Glomerular endothelial cell (primary cell): Measurements from ENCODE around the gene SRPK1. TPM values are rescaled to one million over a fixed set of nuclear protein-coding genes. Genes with fewer than 3 reads are reported as not detected.

Experiments used
- DNase-seq: peaks from one replicate; pipeline ENCODE4 v3.0.0-alpha.2; 2011; ENCODE audit warnings: low read depth, low spot score; ENCODE audit errors: extremely low read depth
- total RNA-seq: library from RNA; depleted of rRNA; stranded (reverse); fragments of >200 nt; gene quantifications from 2 replicates; pipeline ENCODE4 v1.2.3, GENCODE V29; 2015

The SRPK1 gene
- total RNA-seq, 1 donor from 2014 or later = 61.3 TPM

DNA sequence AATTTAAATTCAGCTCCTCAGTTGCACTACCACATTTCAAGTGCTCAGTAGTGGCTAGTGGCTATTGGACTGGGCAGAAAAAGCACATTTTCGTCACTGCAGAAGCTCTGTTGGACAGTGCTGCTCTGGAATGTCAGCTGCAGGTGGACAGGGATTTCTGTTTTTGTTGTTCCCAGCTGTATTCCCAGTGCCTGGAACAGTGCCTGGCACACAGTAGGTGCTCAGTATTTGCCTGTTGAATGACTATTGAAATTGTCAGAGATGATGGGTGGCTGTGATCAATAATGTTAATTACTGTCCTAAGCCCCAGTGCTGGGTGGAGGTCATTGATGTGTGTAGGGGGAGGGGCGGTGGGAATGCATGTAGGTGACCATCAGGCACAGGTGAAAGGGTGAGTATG lies 134.6 kb downstream of the SRPK1 start:
- DNase-seq = no peak

- no peak for DNase-seq
These were observed 136.7 kb downstream of the SRPK1 start for GRCh38 chr6:35784200-35784599.

Other genes starting within 250 kb of the SRPK1 start
- gene FKBP5, start 232.2 kb downstream of the SRPK1 start, total RNA-seq = 22.5 and 22.9 TPM in 2 replicates
- not detected in 2 replicates for gene ARMC12, start 184.1 kb downstream of the SRPK1 start, total RNA-seq
- not detected in 2 replicates for gene CLPSL2, start 144.5 kb downstream of the SRPK1 start, total RNA-seq
- gene CLPSL1, start 140.1 kb downstream of the SRPK1 start, total RNA-seq = not detected in 2 replicates
- gene CLPS, start 123.8 kb downstream of the SRPK1 start, total RNA-seq = not detected in 2 replicates
- gene LHFPL5, start 115.7 kb downstream of the SRPK1 start, total RNA-seq = not detected in 2 replicates
- not detected in 2 replicates for gene SLC26A8, start 103.5 kb upstream of the SRPK1 start, total RNA-seq
- gene MAPK14, start 106.7 kb upstream of the SRPK1 start, total RNA-seq = 32.5 and 46.1 TPM in 2 replicates
- gene MAPK13, start 209.4 kb upstream of the SRPK1 start, total RNA-seq = 5.8 and 6.2 TPM in 2 replicates